Ovary (tissue), 3 donors: ENCODE results near the gene TIGAR.

Source experiments
- CTCF ChIP-seq, 3 donors: fragments of 450-650 bp in 2 of 3; fragments of 200-600 bp in 1 of 3; IDR thresholded peaks; one replicate each; pipeline versions ENCODE4 v1.5.1 to v1.8.0; 2016 to 2022; ENCODE audit warnings: antibody characterized with exemption in 3 of 3, mild to moderate bottlenecking in 1 of 3
- EP300 ChIP-seq: sonication (generic); formaldehyde crosslinking; IDR thresholded peaks from one replicate; pipeline ENCODE4 v1.6.1; 2017; ENCODE audit warnings: antibody characterized with exemption
- POLR2A ChIP-seq: fragments of 450-650 bp; IDR thresholded peaks from one replicate; pipeline ENCODE4 v1.6.1; 2017; ENCODE audit warnings: antibody characterized with exemption, mild to moderate bottlenecking, moderate library complexity
- donor health status: DM: no; HTN: no; CAD: no.

GRCh38 chr12:4378772-4379171 lies 57.8 kb downstream of the TIGAR start:
- TF ChIP-seq CTCF (IDR thresholded peaks at IDR 0.05), result no peak
- no peak for TF ChIP-seq POLR2A
- TF ChIP-seq EP300, result no peak
